HL-60 (cell line): ENCODE results near the gene TLL1.

Source experiments
- DNase-seq, 2 experiments: peaks; one replicate each; pipeline ENCODE4 v3.0.0-alpha.2; 2010 to 2020; ENCODE audit warnings: low read depth in 1 of 2, low spot score in 1 of 2
- H3K27ac ChIP-seq: fragments of 250-450 bp; sonication (Bioruptor Pico); replicated peaks from 2 replicates; pipeline ENCODE4 v1.5.1; 2020; ENCODE audit warnings: mild to moderate bottlenecking, moderate library complexity
- H3K27me3 ChIP-seq: fragments of 250-450 bp; sonication (Bioruptor Pico); 2 replicates; pipeline ENCODE4 v1.5.1; 2021; ENCODE audit warnings: mild to moderate bottlenecking, moderate library complexity; ENCODE audit not compliant: insufficient read depth, poor library complexity, severe bottlenecking
- H3K4me3 ChIP-seq: replicated peaks from 2 replicates; pipeline ENCODE4 v1.5.1; 2011; ENCODE audit warnings: mild to moderate bottlenecking, control low read depth, low read length; ENCODE audit not compliant: insufficient read depth
- GABPA ChIP-seq: IDR thresholded peaks from 2 replicates; pipeline ENCODE4 v1.6.1; 2012; ENCODE audit warnings: low read depth
- POLR2AphosphoS5 ChIP-seq: IDR thresholded peaks from 2 replicates; pipeline ENCODE4 v1.6.1; 2012; ENCODE audit warnings: low read depth
- SPI1 ChIP-seq: IDR thresholded peaks from 2 replicates; pipeline ENCODE4 v1.6.1; 2012; ENCODE audit warnings: low read depth, mild to moderate bottlenecking, borderline replicate concordance
- TF ChIP-seq, protein P1 (sequence below): IDR thresholded peaks from 2 replicates; pipeline ENCODE4 v1.6.1; 2012; ENCODE audit warnings: low read depth; ENCODE audit not compliant: insufficient replicate concordance
- TF ChIP-seq, protein P2 (sequence below): IDR thresholded peaks from one replicate; pipeline ENCODE4 v1.5.1; 2011; ENCODE audit warnings: low read length, control low read depth, inconsistent platforms; ENCODE audit not compliant: insufficient read depth

The TLL1 gene

DNA sequence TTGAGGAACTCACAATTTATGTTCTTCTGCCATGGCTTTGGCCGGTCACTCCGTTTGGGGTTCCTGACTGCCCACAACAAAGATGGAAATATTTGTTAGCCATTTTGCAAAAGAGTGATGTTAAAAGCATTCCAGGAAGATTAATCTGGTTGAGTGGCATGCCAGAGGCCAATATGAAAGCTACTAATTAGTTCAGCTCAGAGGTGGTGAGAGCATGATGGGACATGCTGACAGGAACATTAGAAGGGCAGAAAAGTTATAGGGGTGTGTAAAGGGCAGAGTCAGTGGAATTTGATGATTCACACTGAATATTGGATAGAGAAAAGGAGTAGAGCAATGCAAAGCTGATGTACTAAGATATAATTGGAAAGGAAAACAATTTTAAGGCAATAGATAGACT lies 94.4 kb downstream of the TLL1 start:
- H3K27me3 ChIP-seq: no peaks in the 10 kb centered on the region
- TF ChIP-seq, protein P1, sequence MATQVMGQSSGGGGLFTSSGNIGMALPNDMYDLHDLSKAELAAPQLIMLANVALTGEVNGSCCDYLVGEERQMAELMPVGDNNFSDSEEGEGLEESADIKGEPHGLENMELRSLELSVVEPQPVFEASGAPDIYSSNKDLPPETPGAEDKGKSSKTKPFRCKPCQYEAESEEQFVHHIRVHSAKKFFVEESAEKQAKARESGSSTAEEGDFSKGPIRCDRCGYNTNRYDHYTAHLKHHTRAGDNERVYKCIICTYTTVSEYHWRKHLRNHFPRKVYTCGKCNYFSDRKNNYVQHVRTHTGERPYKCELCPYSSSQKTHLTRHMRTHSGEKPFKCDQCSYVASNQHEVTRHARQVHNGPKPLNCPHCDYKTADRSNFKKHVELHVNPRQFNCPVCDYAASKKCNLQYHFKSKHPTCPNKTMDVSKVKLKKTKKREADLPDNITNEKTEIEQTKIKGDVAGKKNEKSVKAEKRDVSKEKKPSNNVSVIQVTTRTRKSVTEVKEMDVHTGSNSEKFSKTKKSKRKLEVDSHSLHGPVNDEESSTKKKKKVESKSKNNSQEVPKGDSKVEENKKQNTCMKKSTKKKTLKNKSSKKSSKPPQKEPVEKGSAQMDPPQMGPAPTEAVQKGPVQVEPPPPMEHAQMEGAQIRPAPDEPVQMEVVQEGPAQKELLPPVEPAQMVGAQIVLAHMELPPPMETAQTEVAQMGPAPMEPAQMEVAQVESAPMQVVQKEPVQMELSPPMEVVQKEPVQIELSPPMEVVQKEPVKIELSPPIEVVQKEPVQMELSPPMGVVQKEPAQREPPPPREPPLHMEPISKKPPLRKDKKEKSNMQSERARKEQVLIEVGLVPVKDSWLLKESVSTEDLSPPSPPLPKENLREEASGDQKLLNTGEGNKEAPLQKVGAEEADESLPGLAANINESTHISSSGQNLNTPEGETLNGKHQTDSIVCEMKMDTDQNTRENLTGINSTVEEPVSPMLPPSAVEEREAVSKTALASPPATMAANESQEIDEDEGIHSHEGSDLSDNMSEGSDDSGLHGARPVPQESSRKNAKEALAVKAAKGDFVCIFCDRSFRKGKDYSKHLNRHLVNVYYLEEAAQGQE: no peak
- TF ChIP-seq POLR2AphosphoS5 (no peak), SPI1 (no peak), GABPA (no peak)
- TF ChIP-seq, protein P2, sequence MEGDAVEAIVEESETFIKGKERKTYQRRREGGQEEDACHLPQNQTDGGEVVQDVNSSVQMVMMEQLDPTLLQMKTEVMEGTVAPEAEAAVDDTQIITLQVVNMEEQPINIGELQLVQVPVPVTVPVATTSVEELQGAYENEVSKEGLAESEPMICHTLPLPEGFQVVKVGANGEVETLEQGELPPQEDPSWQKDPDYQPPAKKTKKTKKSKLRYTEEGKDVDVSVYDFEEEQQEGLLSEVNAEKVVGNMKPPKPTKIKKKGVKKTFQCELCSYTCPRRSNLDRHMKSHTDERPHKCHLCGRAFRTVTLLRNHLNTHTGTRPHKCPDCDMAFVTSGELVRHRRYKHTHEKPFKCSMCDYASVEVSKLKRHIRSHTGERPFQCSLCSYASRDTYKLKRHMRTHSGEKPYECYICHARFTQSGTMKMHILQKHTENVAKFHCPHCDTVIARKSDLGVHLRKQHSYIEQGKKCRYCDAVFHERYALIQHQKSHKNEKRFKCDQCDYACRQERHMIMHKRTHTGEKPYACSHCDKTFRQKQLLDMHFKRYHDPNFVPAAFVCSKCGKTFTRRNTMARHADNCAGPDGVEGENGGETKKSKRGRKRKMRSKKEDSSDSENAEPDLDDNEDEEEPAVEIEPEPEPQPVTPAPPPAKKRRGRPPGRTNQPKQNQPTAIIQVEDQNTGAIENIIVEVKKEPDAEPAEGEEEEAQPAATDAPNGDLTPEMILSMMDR: no peak
- no peak overlapping the region for H3K4me3 ChIP-seq
- DNase-seq: no peak
- H3K27ac ChIP-seq: no peak overlapping the region

DNA sequence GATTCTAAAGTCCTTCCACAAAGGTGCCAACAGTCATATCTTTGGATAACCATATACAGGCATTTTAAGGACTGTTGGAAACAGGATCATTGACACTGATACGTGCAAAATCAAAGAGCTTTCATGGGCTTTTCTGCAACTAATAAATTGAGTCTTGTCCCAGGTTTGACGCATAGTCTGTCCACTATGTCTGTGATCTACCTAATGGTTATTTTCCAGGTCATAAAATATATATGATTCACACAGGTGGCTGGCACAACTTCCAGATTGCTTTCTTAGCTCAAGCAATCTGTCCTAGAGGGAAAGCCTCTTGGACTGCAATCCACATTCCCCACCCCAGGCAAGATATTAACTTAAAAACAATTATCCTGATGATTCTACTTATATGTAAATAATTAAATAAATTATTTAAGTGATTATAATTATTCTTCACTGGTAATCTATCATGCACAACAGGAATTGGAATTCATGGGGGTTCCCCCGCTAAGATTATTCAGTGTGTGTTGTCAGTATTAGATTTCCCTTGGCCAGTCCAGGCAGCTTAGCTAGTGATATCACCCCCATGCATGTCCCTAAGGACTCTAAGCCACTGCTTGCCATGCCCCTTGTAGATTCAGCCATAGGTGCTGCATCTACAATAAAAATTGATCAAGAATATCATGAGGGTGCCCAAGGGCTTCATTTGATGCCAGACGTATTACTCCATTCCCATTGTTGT lies 97.8 kb downstream of the TLL1 start:
- Histone ChIP-seq H3K4me3 (no peak overlapping the region), H3K27ac (no peak overlapping the region), H3K27me3 (no peaks in the 10 kb centered on the region)
- TF ChIP-seq, protein P1: no peak
- no peak for TF ChIP-seq GABPA
- TF ChIP-seq, protein P2: no peak
- TF ChIP-seq POLR2AphosphoS5: no peak
- no peak for TF ChIP-seq SPI1
- no peak for DNase-seq

GRCh38 chr4:165971446-165971845 lies 98.4 kb downstream of the TLL1 start:
- Histone ChIP-seq H3K27me3 (no peaks in the 10 kb centered on the region), H3K4me3 (no peak overlapping the region), H3K27ac (no peak overlapping the region)
- no peak for TF ChIP-seq SPI1
- DNase-seq: no peak

DNA sequence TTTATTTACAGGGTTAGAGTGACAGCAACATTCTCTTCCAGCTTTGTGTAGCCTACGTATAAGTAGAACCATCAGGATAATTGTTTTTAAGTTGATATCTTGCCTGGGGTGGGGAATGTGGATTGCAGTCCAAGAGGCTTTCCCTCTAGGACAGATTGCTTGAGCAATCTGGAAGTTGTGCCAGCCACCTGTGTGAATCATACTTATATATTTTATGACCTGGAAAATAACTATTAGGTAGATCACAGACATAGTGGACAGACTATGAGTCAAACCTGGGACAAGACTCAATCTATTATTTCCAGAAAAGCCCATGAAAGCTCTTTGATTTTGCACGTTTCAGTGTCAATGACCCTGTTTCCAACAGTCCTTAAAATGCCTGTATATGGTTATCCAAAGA lies 98.9 kb downstream of the TLL1 start:
- Histone ChIP-seq H3K27me3 (no peaks in the 10 kb centered on the region), H3K4me3 (no peak overlapping the region), H3K27ac (no peak overlapping the region)
- no peak for DNase-seq
- TF ChIP-seq, protein P2: no peak
- TF ChIP-seq POLR2AphosphoS5: no peak
- TF ChIP-seq, protein P1: no peak
- no peak for TF ChIP-seq GABPA
- no peak for TF ChIP-seq SPI1
